HG03175 (cell line): ENCODE results near the gene ANXA4.

ENCODE experiments used
- ATAC-seq: cut with Tn5 transposase; IDR thresholded peaks from one replicate; pipeline ENCODE4 v1.9.1; 2021; ENCODE audit warnings: mild to moderate bottlenecking, moderate library complexity; ENCODE audit not compliant: unreplicated experiment

ANXA4 gene

DNA sequence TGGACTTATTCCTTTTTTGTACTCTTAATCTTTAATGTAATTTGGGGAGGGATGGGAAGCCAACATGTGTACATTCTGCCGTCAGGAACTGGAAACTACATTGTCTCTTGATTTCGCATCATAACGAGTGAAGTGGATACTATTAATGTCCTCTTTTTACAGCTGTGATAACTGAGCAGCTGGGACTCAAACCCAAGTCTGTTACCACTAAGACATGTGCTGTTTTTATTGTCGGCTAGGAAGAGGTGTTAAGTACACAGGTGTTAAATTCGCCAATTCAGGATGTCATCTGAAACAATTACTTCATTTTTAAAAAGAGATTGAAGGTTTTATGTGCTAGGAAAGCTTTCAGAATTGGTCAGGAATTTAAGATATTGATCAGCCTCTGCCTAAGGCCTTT lies 94.4 kb downstream of the ANXA4 start:
- ATAC-seq: no peak

DNA sequence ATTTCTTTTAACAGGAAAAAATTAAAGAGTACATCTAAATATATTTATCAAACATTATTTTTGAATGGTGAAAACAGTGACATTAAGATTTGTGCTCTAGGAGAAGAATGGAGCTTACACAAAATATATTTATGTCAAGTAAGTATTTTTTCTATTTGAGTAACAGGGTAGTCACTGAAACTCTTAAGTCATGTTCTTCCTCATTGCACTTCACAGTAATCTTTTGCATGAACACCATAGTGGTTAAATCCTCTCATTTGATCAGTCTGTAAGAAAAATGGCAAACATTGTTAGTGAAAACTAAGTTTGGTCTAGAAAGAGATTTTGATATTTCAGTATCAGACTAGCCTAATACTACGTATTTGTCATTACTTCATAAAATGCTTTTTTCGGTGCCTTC lies 95.6 kb downstream of the ANXA4 start:
- no peak for ATAC-seq

DNA sequence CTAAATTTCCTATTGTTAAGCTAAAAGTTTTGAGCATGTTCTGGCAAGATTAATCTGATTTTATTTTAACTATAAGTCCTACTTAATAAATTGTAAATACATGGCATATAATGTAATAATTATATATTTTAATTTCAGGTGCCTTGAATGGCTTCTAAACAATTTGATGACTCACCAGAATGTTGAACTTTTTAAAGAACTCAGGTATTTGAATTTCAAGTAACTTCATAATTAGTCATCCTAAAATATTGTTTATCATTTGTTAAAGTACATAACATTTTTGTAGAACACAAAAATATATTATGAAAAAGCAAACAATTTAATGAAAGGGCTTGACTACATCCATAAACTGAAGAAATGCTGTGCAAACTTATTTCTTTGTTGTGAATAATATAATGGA lies 102.1 kb downstream of the ANXA4 start:
- no peak for ATAC-seq

DNA sequence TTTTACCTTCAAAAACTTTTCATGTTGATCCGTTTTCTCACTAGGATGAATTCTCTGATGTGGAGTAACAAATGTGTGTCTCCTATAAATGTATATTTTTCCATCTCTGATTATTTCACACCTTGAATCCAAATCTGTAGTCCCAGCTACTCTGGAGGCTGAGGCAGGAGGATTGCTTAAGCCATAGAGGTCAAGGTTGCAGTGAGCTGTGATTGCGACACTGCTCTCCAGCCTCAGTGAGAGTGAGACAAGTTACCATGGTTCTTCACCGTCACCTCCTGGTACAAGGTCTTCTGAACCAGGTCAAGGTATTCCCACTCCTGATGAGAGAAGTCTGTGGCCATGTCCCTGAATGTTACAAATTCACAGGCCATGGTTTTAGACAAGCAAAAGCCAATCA lies 102.6 kb downstream of the ANXA4 start:
- ATAC-seq: no peak

DNA sequence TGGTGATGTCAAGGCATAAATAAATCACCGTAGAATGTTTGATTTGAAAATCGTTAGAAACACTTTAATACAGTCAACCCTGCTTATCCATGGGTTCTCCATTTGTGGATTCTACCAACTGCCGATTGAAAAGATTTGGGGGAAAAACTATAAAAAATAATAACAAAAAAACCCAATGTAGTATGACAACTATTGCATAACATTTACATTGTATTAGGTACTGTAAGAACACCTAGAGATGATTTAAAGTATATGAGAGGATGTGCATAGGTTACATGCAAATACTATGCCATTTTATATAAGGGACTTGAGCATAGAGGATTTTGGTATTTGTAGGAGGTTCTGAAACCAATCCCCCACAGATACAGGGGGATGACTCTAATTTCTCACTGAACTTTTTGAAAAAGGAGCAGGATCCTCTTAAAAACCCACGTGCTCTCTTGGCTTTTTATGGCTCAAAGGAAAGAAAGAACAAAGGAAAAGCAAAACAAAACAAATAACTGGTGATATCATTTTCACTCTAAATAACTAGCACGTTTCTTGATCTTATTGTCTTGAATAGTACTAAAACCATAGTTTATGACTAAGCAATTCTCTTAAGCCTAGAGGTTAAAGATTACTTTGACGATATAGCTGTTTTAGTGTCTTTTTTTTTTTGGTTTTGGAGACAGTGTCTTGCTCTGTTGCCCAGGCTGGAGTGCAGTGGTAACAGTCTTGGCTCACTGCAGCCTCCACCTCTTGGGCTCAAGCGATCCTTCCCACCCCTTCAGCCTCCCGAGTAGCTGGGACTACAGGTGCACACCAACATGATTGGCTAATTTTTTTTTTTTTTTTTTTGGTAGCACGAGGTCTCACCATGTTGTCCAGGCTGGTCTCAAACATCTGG lies 104.5 kb downstream of the ANXA4 start:
- no peak for ATAC-seq

DNA sequence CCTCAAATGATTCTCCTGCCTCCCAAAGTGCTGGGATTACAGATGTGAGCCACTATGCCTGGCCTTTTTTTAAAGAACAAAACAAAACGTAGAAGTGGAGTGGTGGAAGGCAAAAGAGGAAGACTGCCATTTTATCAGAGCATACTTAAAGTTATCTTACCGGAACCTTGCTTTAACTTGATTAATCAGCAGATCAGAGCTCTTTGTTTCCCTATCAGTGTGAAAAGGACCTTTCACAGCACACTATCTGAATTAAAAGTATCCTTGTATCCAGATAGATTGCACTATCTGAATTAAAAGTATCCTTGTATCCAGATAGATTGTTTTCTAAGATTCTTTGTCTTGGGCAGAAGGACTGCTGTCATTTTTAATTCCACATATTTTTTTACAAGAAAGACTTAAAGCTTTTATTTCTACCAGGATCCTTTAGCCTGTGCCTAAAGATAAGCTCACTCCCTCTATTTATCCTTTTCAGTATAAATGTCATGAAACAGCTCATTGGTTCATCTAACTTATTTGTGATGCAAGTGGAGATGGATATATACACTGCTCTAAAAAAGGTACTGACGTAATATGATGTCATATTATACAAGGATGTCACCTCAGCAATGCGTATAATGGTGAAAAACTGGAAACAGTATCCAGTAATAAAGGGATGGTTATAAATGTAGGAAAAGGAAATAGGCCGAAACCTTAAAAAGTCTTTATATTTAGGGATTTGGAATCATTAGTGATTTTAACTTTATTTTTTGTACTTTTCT lies 105.3 kb downstream of the ANXA4 start:
- ATAC-seq: no peak

DNA sequence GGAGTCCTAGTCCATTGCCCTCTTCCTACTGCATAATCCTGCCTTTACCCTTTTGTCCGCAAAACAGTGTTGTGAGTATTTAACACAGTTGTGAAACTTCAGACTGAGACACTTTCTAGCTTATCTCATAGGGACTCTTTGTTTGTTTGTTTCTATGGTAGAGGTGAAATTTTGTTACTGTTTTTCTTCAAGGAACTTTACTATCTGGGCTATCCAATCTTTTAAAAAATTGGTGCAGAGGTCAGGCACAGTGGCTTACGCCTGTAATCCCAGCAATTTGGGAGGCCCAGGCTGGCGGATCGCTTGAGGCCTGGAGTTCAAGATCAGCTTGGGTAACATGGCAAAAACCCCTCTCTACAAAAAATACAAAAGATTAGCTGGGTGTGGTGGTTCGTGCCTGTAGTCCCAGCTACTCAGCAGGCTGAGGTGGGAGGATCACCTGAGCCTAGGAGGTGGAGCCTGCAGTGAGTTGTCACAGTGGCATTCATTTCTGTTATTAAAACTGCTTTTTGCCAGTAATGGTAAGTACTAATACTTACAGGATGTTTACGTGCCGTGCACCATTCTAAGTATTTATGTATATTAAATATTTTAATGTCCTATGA lies 106.4 kb downstream of the ANXA4 start:
- ATAC-seq: no peak

DNA sequence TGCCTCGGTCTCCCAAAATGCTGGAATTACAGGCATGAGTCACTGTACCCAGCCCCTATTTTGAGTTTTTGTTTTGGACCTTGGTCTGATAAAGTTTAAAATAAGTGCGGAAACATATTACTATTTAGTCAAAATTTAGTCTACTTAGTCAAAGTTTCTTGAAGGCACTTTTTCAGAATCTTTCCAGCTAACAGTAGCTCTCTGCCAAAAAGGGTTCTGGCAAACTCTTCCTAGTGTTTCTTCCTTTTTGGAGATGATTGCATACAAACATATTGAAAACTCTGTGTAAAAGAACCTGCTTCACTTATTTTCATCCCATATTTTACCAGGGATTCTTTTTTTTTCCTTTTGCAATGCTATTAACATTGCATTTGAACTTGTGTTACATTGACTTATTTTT lies 116.3 kb downstream of the ANXA4 start:
- ATAC-seq: no peak

DNA sequence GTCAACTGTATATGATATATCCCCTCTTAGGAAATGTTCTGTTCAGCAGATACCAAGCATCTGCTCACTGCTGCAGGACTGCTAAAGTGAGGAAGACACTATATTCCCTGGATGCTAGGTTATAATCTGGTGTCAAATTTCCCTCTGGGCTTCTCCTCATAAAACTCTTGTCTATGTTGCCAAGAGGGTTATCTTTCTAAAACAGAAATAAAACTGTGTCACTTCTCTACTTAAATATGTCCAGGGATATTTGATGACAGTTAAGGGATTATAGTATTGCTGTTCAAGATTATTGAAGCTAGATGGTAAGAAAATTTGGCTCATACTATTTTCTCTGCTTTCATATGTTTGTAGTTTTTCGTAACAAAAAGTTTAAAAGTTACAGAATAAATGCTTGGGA lies 121.4 kb downstream of the ANXA4 start:
- no peak for ATAC-seq
